SW480 (cell line): ENCODE measurements around the gene IL21R.

Experiments
- DNase-seq: peaks from one replicate; pipeline ENCODE4 v3.0.0-alpha.2; 2016; ENCODE audit warnings: low spot score

The IL21R gene

DNA sequence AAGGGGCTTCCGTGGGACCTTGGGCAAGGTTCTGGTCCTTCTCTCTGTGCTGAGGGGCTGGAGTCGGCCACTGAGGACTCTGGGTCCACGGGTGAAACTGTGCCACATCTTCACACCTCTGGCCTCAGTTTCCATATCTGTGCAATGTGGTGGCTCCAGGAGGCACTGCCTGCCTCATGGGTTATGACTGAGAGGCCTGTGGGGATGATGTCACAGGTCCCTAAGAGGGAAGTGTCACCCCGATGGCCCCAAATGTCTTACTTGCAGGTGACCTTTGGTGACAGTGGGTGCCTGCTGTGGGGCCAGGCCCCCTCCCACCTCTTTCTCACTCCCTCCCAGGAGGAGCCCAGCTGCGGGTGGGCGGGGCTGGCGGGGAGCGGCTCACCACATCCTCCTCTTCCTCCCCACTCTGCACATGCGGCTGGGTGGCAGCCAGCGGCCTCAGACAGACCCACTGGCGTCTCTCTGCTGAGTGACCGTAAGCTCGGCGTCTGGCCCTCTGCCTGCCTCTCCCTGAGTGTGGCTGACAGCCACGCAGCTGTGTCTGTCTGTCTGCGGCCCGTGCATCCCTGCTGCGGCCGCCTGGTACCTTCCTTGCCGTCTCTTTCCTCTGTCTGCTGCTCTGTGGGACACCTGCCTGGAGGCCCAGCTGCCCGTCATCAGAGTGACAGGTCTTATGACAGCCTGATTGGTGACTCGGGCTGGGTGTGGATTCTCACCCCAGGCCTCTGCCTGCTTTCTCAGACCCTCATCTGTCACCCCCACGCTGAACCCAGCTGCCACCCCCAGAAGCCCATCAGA, at the start of gene IL21R:
Gene IL21R (plus strand): TSS at position 407 of the 801 bp plus-strand sequence. CDS start 27,898 bp downstream, outside the sequence.
- peak; percentile 34 for DNase-seq

DNA sequence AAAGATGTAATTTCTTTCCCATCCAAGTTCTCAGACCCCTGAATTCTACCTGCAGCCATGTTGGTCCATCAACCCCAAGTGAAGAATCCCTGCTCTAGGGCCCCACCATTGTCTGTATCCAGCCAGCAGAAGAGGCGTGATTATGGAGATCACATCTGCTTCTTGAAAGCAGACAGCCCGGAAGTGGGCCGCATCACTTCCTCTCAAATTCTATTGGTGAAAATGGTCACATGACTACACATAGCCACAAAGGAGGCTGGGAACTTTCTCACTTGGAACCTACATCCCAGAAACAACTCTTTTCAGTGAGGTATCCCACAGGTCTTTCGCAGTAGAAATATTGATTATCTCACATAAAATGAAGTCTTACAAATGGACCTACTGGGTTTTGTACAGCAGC, 48.1 kb upstream of the IL21R start:
- no peak for DNase-seq

- no peak for DNase-seq
Observed at GRCh38 chr16:27355610-27356009, 46.4 kb upstream of the IL21R start.

DNA sequence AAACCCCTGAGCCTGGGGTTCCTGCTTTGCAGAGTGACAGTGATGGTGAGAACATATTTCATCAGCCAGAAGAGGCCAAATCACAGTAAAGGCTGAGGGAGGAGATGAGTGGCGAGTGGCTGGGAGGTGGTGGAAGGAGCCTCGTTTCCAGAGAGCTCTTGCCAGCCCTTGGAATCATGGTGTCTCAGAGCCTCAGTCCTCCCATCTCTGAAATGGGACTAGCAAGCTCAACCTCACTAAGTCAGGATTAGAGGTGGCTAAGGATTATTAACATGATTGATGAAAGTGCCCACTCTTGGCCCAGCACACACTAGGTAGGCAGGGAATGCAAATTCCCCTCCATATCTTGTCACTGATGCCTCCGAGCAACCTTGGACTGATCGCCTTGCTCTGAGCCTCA, 45.2 kb upstream of the IL21R start:
- DNase-seq, result no peak

DNA sequence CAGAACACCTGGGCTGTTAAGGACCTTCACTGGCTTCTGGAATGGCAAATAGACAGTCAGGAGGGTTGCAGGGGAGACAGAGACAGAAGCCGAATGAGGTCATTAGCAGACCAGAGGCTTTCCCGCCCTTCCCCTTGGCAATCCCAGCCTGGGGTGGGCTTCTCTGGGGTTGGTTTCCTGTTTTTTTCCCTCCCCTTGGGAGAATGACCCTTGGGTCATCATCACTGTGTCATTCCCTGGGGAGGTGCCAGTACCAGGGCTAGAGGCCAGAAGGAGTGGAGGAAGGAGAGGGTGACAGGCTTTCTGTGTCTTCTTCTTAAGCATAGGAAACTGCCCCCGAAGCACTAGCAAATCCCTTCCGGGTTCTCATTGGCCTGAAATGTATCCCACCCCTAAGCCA, 42.9 kb upstream of the IL21R start:
- no peak for DNase-seq

- no peak for DNase-seq
Observed at GRCh38 chr16:27359615-27360014, 42.4 kb upstream of the IL21R start.

DNA sequence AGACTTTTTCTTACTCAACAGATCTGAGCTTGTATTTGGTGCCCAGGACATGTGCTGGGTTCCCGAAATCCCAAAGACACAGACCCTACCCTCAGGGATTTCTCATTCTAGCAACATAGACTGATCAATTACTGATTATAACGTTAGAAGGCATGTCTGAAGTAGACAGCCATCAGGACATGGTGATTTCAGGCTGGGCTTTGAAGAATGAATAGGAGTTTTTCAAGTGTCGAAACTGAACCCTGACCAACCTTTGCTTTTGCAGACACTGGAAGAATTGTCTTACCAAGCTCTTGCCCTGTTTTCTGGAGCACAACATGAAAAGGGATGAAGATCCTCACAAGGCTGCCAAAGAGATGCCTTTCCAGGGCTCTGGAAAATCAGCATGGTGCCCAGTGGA, 40.0 kb upstream of the IL21R start:
- DNase-seq, result no peak

- no peak for DNase-seq
Observed at GRCh38 chr16:27362570-27363245, 39.3 kb upstream of the IL21R start.

- no peak for DNase-seq
Observed at GRCh38 chr16:27363246-27363632, 38.7 kb upstream of the IL21R start.

GRCh38 chr16:27363797-27364196, 38.2 kb upstream of the IL21R start:
- no peak for DNase-seq

DNA sequence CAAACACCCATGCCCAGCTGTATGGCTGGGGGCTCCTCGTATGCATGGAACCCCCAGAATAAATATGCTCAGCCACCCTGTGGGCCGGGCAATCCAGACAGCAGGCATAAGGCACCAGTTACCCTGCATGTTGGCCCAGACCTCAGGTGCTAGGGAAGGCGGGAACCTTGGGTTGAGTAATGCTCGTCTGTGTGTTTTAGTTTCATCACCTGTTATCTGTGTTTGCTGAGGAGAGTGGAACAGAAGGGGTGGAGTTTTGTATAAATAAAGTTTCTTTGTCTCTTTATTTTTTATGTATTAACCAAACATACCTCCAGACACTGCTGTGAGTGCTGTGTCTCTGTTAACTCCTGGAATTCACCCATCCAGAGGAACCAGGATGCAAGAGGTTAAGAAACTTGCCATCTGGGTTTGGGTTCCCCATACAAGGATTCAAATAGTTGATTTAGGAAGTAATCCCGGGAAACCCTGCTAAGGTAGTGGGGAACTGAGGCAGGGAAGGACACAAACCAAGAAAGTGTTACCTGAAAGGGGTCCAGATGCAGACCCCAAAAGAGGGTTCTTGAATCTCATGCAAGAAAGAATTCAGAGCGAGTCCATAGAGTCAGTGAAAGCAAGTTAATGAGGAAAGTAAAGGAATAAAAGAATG, 37.4 kb upstream of the IL21R start:
- DNase-seq, result peak; percentile 8

- DNase-seq, result peak; percentile 8
Observed at GRCh38 chr16:27365142-27366089, 36.6 kb upstream of the IL21R start.

DNA sequence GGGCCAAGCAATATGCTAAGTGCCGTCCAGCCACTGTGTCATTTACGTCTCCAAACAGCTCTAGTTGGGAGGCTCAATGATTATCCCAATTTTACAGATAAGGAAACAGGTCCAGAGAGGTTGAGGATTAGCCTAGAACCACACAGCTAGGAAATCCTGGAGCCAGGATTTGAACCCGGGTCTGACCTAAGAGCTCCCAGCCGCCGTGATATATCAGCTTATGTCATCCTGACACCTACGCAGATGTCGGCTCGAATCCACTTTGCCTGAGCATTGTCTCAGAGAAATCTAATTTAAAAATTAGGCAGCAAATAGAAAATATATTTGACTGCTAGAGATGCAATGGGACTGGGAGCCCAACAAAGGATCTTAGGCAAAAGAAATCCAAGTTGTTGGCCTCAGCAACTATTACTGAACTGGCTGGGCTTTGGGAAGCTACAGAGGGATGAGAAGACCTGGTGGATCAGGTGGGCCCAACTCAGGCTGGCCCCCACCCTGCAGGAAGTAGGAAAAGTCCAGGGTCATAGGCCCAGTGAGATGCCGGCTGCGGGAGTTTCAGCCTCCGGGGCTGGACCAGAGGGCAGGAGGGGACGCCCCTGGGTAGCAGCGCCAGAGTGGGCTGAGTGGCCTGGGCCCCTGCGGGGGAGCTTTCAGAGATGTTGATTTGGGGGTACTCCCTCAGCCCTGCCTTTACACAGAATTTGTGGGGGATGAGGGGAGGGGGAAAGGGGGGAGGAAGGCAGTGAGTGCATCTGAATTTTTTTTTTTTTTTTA, 35.1 kb upstream of the IL21R start:
- no peak for DNase-seq

DNA sequence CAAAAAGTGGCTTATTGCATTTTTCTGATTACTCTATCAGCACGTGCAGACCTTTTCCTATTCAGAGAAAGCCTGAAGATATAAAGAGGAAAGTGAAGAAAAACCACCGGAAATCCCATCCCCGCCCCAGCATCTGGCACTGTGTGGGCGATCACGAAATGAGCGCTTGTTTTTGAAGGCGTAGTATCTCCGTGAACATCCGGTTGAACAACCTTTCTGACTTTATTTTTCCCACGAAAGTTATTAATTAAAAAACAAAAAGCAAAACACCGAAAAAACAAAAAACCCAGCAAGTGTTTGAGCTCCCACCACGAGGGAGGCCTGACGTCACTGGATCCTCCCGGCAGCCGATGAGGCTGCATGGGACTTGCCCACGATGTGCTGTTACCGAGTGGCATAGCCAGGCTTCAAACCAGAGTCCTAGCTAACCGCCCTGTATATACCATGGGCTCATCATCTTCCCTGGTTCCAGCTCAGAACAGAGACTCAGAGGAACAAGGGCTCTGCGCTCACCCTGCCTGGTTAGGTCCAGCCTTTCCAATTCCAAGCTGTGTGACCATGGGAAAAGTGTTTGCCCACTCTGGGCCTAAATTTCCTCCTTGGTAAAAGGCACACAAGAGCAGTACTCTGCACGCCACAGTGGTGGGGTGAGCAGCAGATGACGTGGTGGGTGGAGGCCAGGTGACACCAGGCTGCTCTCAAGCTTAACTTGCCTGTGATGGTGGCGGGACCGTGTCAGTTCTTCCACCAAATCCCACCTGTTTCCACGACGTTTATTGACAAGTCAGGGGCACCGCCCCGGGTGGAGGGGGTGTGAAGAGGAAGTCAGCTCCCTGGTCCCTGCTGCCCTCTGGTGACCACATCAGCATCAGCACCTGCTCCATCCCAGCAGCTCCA, 34.3 kb upstream of the IL21R start:
- DNase-seq, result peak; percentile 70

DNA sequence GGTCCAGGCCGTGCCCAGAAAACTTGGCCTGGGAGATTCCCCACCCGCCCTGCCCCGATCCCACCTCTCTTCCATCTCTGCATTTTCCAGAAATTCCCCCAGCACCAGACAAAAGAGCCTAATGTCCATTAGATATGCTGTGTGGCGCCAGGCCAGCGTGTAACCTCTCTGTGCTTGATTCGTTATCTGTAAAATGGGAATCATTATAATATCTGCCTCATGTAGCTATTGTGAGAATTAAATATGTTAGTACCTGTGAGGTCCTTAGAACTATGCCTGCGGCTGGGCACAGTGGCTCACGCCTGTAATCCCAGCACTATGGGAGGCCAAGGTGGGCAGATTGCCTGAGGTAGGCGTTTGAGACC, 33.6 kb upstream of the IL21R start:
- DNase-seq, result no peak

DNA sequence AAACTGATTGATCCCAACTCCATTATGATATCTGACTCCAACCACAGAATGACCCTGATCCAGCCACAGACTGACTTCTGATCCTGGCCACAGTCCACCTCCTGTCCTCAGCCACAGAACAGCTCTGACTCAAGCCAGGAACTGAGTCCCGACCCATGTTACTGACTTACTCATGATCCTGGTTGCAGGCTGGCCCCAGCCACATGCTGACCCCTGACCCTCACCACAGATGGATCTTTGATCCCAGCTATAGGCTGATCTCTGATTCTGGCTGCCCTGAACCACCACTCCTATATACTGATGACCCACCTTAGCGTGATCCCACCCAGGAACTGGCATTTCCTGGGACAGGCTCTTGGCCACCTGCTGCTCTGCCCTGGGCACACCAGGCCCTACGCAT, 32.2 kb upstream of the IL21R start:
- no peak for DNase-seq

DNA sequence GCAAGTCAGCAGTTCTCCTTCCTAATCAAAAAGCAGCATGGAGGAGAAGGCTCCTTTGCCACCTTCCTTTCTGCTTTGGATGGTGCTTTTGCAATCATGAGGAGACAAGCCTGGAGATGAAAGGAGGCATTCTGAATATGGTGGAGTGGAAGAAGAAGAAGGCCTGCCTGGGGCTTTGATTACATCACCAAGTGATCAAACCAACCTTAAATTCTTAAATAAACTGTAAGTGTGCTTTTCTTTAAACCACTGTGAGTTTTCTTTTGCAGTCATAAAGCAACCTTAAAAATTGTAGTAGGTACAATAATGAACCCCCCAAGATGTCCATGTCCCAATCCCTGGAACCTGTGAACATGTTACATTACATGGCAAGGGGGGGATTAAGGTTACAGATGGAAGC, 31.7 kb upstream of the IL21R start:
- no peak for DNase-seq

GRCh38 chr16:27373312-27373711, 28.7 kb upstream of the IL21R start:
- DNase-seq, result no peak

DNA sequence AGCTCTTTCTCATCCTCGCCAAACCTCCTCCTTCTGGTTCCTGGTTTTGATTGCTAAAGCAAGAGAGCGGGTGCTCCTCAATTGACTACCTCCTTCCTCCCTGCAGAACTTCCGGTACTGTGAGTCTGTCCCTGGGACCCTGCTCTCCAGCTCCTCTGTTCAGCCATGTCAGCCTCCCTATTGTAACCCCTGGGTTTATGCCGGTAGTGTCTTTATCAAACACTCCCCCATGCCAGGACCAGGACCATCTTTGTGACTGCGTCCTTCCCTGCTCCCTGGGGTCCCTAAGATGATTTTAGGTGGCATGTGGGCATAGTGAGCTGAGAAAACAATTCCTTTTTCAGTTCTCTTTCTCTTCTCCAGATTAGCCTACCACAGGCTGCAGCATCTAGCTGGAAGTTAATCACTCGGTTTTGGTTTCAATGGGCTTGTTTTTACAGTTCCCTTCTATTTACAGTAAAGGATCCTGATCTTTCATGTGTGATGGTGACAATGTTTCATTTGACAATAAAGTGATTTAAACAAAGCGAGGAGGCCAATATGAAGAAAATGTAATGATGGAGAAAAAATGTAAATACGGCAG, 27.7 kb upstream of the IL21R start:
- no peak for DNase-seq
